B cell (primary cell): ENCODE data around the gene MTHFD2L. TPM values are rescaled to one million over a fixed set of nuclear protein-coding genes. Genes with fewer than 3 reads are reported as not detected.

Experiments
- ATAC-seq: fragments of 200-7000 bp; cut with Tn5 transposase; one replicate; pipeline ENCODE4 v1.10.0; 2021; ENCODE audit warnings: low read depth, mild to moderate bottlenecking, moderate number of reproducible peaks, moderate library complexity
- CTCF ChIA-PET: fragments of 350-600 bp; sonication (Branson Sonifier 250); formaldehyde crosslinking; loops from one replicate; lab custom pipeline; 2021; ENCODE audit warnings: antibody characterized with exemption, inconsistent platforms; lab: Charles Lee
- POLR2A ChIA-PET: fragments of 350-600 bp; sonication (Branson Sonifier 250); formaldehyde crosslinking; loops from one replicate; lab custom pipeline; 2021; ENCODE audit warnings: antibody characterized with exemption; lab: Charles Lee
- DNase-seq: peaks from one replicate; pipeline ENCODE4 v3.0.0; 2013
- H2AFZ ChIP-seq: 2 replicates; pipeline ENCODE4 v1.6.1; 2012; ENCODE audit warnings: mild to moderate bottlenecking, low read depth, low read length; ENCODE audit not compliant: insufficient read depth, poor library complexity, severe bottlenecking
- H3K27ac ChIP-seq, 2 donors: 1 replicate in 1 of 2; 2 replicates in 1 of 2; pipeline ENCODE4 v1.5.1; 2012 to 2013; ENCODE audit warnings: low read length in 2 of 2, mild to moderate bottlenecking in 2 of 2, moderate library complexity in 1 of 2
- H3K27me3 ChIP-seq, 4 experiments: fragments of 200-600 bp in 1 of 4; sonication (generic) in 1 of 4; replicated peaks in 1 of 4; 1 replicate in 2 of 4; 2 replicates in 2 of 4; pipeline versions ENCODE4 v1.6.1 to v1.7.0; 2013 to 2016; ENCODE audit warnings: low read length in 3 of 4, mild to moderate bottlenecking in 2 of 4, mixed read lengths in 1 of 4, moderate library complexity in 1 of 4; ENCODE audit not compliant: insufficient read depth in 4 of 4, control insufficient read depth in 3 of 4; ENCODE audit errors: control extremely low read depth in 1 of 4
- H3K36me3 ChIP-seq, 2 experiments: replicated peaks in 1 of 2; 1 replicate in 1 of 2; 2 replicates in 1 of 2; pipeline versions ENCODE4 v1.6.1 to v1.7.1; 2013; ENCODE audit warnings: low read length in 1 of 2; ENCODE audit not compliant: insufficient read depth in 2 of 2, control insufficient read depth in 1 of 2; ENCODE audit errors: control extremely low read depth in 1 of 2, extremely low read depth in 1 of 2
- H3K4me1 ChIP-seq, 2 donors: fragments of 200-600 bp in 1 of 2; sonication (generic) in 1 of 2; 1 replicate in 1 of 2; 2 replicates in 1 of 2; pipeline versions ENCODE4 v1.5.1 to v1.6.1; 2013 to 2017; ENCODE audit warnings: low read length in 2 of 2; ENCODE audit not compliant: control insufficient read depth in 2 of 2, insufficient read depth in 2 of 2
- H3K4me2 ChIP-seq: replicated peaks from 2 replicates; pipeline ENCODE3; 2012; ENCODE audit warnings: mild to moderate bottlenecking, low read depth, low read length; ENCODE audit not compliant: poor library complexity, severe bottlenecking
- H3K4me3 ChIP-seq, 5 experiments: fragments of 200-600 bp in 1 of 5; sonication (generic) in 1 of 5; 1 replicate in 3 of 5; 2 replicates in 2 of 5; pipeline versions ENCODE4 v1.5.1 to v1.7.0; 2011 to 2016; ENCODE audit warnings: low read length in 4 of 5, mild to moderate bottlenecking in 4 of 5, low read depth in 2 of 5, control low read depth in 1 of 5, moderate library complexity in 1 of 5; ENCODE audit not compliant: insufficient read depth in 1 of 5; ENCODE audit errors: control extremely low read depth in 1 of 5, extremely low read depth in 1 of 5
- H3K79me2 ChIP-seq: fragments of 200-600 bp; sonication (generic); one replicate; pipeline ENCODE4 v1.6.0; 2016; ENCODE audit warnings: low read length; ENCODE audit not compliant: control insufficient read depth, insufficient read depth
- H3K9ac ChIP-seq: fragments of 200-600 bp; sonication (generic); 2 replicates; pipeline ENCODE4 v1.6.1; 2017; ENCODE audit warnings: mild to moderate bottlenecking, low read length, moderate library complexity
- H3K9me3 ChIP-seq, 3 donors: one replicate each; pipeline versions ENCODE4 v1.6.1 to v1.7.1; 2013; ENCODE audit warnings: low read length in 2 of 3; ENCODE audit not compliant: control insufficient read depth in 2 of 3, insufficient read depth in 1 of 3; ENCODE audit errors: control extremely low read depth in 1 of 3
- H4K20me1 ChIP-seq: 2 replicates; pipeline ENCODE4 v1.6.0; 2012; ENCODE audit warnings: mild to moderate bottlenecking, low read length; ENCODE audit not compliant: insufficient read depth, control insufficient read depth, poor library complexity, severe bottlenecking
- H3K27ac Mint-ChIP-seq: one replicate; pipeline ENCODE4 v1.8.0; 2021; ENCODE audit warnings: mixed read lengths
- H3K27me3 Mint-ChIP-seq: one replicate; pipeline ENCODE4 v1.8.0; 2021; ENCODE audit warnings: mixed read lengths
- H3K4me1 Mint-ChIP-seq: one replicate; pipeline ENCODE4 v1.8.0; 2021; ENCODE audit warnings: mixed read lengths
- H3K4me3 Mint-ChIP-seq: one replicate; pipeline ENCODE4 v1.8.0; 2021; ENCODE audit warnings: mixed read lengths
- H3K9me3 Mint-ChIP-seq: one replicate; pipeline ENCODE4 v1.8.0; 2022; ENCODE audit warnings: mixed read lengths; ENCODE audit not compliant: insufficient read depth
- CTCF ChIP-seq: fragments of 200-600 bp; IDR thresholded peaks from one replicate; pipeline ENCODE4 v1.8.0; 2022; ENCODE audit warnings: antibody characterized with exemption, mild to moderate bottlenecking
- EZH2 ChIP-seq: IDR thresholded peaks from 2 replicates; pipeline ENCODE4 v1.6.1; 2012; ENCODE audit warnings: borderline replicate concordance, low read depth, mild to moderate bottlenecking, moderate library complexity, low read length; ENCODE audit not compliant: insufficient read depth, poor library complexity, severe bottlenecking
- WGBS: methylation state at CpG from one replicate; pipeline ENCODE4 v1.1.5; 2013; ENCODE audit warnings: missing lambda C conversion rate; ENCODE audit not compliant: insufficient coverage; 5-methylcytosine and 5-hydroxymethylcytosine counted together
- intact Hi-C: fragments of 100-400 bp; cut with micrococcal nuclease; formaldehyde crosslinking; loops from one replicate; pipeline ENCODE4 v1.10.0; 2022
- polyA plus RNA-seq: library from polyadenylated mRNA; depleted of rRNA; stranded (reverse); fragments of >200 nt; gene quantifications from 2 replicates; pipeline ENCODE4 v1.2.3, GENCODE V29; 2012
- total RNA-seq, 2 donors: library from RNA; stranded (reverse); fragments of 120-200 nt in 1 of 2; gene quantifications; 1 replicate in 1 of 2; 2 replicates in 1 of 2; pipeline versions ENCODE4 v1.2.3 to v1.2.4, GENCODE V29; 2013 to 2022

The MTHFD2L gene
- total and polyA plus RNA-seq, 2 donors (not counting 1 experiment from before 2014, with no cell fraction given), result 5.5 to 12.6 TPM

- ATAC-seq (no peak), DNase-seq (no peak)
- Histone ChIP-seq H3K36me3 (no peaks in the 10 kb centered on the region), H2AFZ (no peak overlapping the region), H3K9me3 (no peaks in the 10 kb centered on the region), H4K20me1 (no peaks in the 10 kb centered on the region), H3K4me1 (no peaks in the 10 kb centered on the region), H3K9ac (no peak overlapping the region), H3K27me3 (no peaks in the 10 kb centered on the region), H3K4me2 (no peak overlapping the region), H3K4me3 (no peak overlapping the region), H3K79me2 (no peaks in the 10 kb centered on the region), H3K27ac (no peak overlapping the region)
- Mint-ChIP-seq H3K4me1 (no peaks in the 10 kb centered on the region), H3K9me3 (no peaks in the 10 kb centered on the region), H3K27ac (no peak overlapping the region), H3K27me3 (no peaks in the 10 kb centered on the region), H3K4me3 (no peak overlapping the region)
- WGBS, result 100% methylated on average over 1 of the region's 3 CpGs
- ChIA-PET CTCF (interaction anchor here (1.2 kb wide), 1 partner anchor 11 kb away, joined by 5 read pairs; no protein-coding TSS in a partner anchor), POLR2A (no interaction called here)
- no peak for TF ChIP-seq CTCF
- TF ChIP-seq EZH2, result no peak
- intact Hi-C loops, result no loop called here
These were observed 20.9 kb downstream of the MTHFD2L start for GRCh38 chr4:74178798-74179197.

- no peaks in the 10 kb centered on the region for H3K4me1 ChIP-seq
- no peak overlapping the region for H3K9ac ChIP-seq
- H4K20me1 ChIP-seq, result no peaks in the 10 kb centered on the region
- no peaks in the 10 kb centered on the region for H3K79me2 ChIP-seq
- TF ChIP-seq EZH2 (no peak), CTCF (no peak)
- Mint-ChIP-seq H3K9me3 (no peaks in the 10 kb centered on the region), H3K27me3 (no peaks in the 10 kb centered on the region), H3K4me1 (no peaks in the 10 kb centered on the region), H3K27ac (no peak overlapping the region), H3K4me3 (no peak overlapping the region)
- intact Hi-C loops, result no loop called here
- no peak overlapping the region for H3K27ac ChIP-seq
- POLR2A ChIA-PET, result no interaction called here
- no peaks in the 10 kb centered on the region for H3K27me3 ChIP-seq
- H3K4me2 ChIP-seq, result no peak overlapping the region
- H3K36me3 ChIP-seq, result no peaks in the 10 kb centered on the region
- H3K4me3 ChIP-seq, result no peak overlapping the region
- H2AFZ ChIP-seq, result no peak overlapping the region
- H3K9me3 ChIP-seq, result no peaks in the 10 kb centered on the region
- no peak for DNase-seq
- 100% methylated on average over 1 of the region's 3 CpGs for WGBS
- no peak for ATAC-seq
- CTCF ChIA-PET, result interaction anchor here (1.2 kb wide), 1 partner anchor 8 kb away, joined by 14 read pairs; no protein-coding TSS in a partner anchor
These were observed 23.3 kb downstream of the MTHFD2L start for GRCh38 chr4:74181219-74181618.
